HL-60 (cell line): ENCODE results near the gene PTGER3.

Source experiments
- POLR2AphosphoS5 ChIP-seq: IDR thresholded peaks from 2 replicates; pipeline ENCODE4 v1.6.1; 2012; ENCODE audit warnings: low read depth
- TF ChIP-seq, protein P1 (sequence below): IDR thresholded peaks from one replicate; pipeline ENCODE4 v1.5.1; 2011; ENCODE audit warnings: low read length, control low read depth, inconsistent platforms; ENCODE audit not compliant: insufficient read depth
- TF ChIP-seq, protein P2 (sequence below): IDR thresholded peaks from 2 replicates; pipeline ENCODE4 v1.6.1; 2012; ENCODE audit warnings: low read depth; ENCODE audit not compliant: insufficient replicate concordance

- TF ChIP-seq, protein P1, sequence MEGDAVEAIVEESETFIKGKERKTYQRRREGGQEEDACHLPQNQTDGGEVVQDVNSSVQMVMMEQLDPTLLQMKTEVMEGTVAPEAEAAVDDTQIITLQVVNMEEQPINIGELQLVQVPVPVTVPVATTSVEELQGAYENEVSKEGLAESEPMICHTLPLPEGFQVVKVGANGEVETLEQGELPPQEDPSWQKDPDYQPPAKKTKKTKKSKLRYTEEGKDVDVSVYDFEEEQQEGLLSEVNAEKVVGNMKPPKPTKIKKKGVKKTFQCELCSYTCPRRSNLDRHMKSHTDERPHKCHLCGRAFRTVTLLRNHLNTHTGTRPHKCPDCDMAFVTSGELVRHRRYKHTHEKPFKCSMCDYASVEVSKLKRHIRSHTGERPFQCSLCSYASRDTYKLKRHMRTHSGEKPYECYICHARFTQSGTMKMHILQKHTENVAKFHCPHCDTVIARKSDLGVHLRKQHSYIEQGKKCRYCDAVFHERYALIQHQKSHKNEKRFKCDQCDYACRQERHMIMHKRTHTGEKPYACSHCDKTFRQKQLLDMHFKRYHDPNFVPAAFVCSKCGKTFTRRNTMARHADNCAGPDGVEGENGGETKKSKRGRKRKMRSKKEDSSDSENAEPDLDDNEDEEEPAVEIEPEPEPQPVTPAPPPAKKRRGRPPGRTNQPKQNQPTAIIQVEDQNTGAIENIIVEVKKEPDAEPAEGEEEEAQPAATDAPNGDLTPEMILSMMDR: no peak
- TF ChIP-seq, protein P2, sequence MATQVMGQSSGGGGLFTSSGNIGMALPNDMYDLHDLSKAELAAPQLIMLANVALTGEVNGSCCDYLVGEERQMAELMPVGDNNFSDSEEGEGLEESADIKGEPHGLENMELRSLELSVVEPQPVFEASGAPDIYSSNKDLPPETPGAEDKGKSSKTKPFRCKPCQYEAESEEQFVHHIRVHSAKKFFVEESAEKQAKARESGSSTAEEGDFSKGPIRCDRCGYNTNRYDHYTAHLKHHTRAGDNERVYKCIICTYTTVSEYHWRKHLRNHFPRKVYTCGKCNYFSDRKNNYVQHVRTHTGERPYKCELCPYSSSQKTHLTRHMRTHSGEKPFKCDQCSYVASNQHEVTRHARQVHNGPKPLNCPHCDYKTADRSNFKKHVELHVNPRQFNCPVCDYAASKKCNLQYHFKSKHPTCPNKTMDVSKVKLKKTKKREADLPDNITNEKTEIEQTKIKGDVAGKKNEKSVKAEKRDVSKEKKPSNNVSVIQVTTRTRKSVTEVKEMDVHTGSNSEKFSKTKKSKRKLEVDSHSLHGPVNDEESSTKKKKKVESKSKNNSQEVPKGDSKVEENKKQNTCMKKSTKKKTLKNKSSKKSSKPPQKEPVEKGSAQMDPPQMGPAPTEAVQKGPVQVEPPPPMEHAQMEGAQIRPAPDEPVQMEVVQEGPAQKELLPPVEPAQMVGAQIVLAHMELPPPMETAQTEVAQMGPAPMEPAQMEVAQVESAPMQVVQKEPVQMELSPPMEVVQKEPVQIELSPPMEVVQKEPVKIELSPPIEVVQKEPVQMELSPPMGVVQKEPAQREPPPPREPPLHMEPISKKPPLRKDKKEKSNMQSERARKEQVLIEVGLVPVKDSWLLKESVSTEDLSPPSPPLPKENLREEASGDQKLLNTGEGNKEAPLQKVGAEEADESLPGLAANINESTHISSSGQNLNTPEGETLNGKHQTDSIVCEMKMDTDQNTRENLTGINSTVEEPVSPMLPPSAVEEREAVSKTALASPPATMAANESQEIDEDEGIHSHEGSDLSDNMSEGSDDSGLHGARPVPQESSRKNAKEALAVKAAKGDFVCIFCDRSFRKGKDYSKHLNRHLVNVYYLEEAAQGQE: no peak
- TF ChIP-seq POLR2AphosphoS5: no peak
These were observed 28.2 kb downstream of the PTGER3 start for GRCh38 chr1:71019233-71019969.
